Activated T-cell treated with anti-CD3 and anti-CD28 coated beads, Interleukin-2, amount 50 U/mL, for 4 hours (primary cell): ENCODE data around the gene CHMP1A. TPM values are rescaled to one million over a fixed set of nuclear protein-coding genes. Genes with fewer than 3 reads are reported as not detected.
A peak's percentile ranks its signal among the peaks of the same experiment; 100 is the strongest.
"Not testable (repeated sequence)": the region's sequence is repeated elsewhere in the genome, so short reads cannot be mapped to it uniquely, and the experiment has no call there.

Experiments used
- ATAC-seq, 2 donors: fragments of 200-7000 bp; cut with Tn5 transposase; one replicate each; pipeline ENCODE4 v1.10.0; 2021
- DNase-seq: peaks from one replicate; pipeline ENCODE4 v3.0.0-alpha.2; 2020
- H3K27me3 Mint-ChIP-seq: one replicate; pipeline ENCODE4 v1.8.0; 2021; ENCODE audit warnings: low read depth, mixed read lengths
- H3K36me3 Mint-ChIP-seq: one replicate; pipeline ENCODE4 v1.8.0; 2022; ENCODE audit warnings: mixed read lengths; ENCODE audit not compliant: insufficient read depth
- H3K4me1 Mint-ChIP-seq: one replicate; pipeline ENCODE4 v1.8.0; 2021; ENCODE audit warnings: low read depth, mixed read lengths
- H3K4me3 Mint-ChIP-seq: one replicate; pipeline ENCODE4 v1.8.0; 2021; ENCODE audit warnings: mild to moderate bottlenecking, moderate library complexity, mixed read lengths
- H3K9me3 Mint-ChIP-seq: one replicate; pipeline ENCODE4 v1.8.0; 2021; ENCODE audit warnings: mixed read lengths
- total RNA-seq, 3 donors: library from RNA; stranded (reverse); gene quantifications; one replicate each; pipeline ENCODE4 v1.2.1, GENCODE V29; 2021

Gene CHMP1A
- total RNA-seq, 3 donors from 2014 or later: 108 to 111 (median 108) TPM

DNA sequence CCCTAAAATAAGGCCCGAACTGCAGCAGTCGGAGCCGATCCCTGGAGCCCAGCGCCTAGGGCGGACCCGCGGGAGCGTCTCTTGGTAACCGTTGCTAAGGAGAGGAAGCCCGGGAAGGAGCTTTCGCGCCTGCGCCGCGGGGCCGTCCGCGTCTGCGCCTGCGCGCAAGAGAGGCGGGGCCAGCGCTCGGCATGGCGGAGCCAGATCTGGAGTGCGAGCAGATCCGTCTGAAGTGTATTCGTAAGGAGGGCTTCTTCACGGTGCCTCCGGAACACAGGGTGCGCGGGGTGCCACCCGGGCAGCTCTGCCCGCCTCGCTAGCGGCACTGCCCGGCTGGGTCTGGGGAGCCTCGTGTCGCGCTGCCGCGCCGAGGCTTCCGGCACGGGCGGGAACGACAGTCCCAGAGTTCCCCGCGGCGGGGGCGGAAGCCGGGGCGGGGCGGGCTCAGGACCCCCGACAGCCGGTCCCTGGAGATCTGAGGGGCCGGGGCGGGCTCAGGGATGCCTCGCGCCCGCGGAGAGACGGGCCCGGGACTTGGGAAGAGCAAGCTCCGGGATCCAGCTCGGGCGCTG is 29.1 kb upstream of the CHMP1A start, which contains the start of gene CDK10:
TSS of gene CDK10 (plus strand) at position 170 of the 572 bp plus-strand sequence. CDS start at position 192, 22 bp downstream.
- Mint-ChIP-seq H3K4me1 (peaks cover 9% of the 10 kb centered on the region), H3K36me3 (peaks cover 6% of the 10 kb centered on the region), H3K9me3 (no peaks in the 10 kb centered on the region), H3K4me3 (peak within 1 kb of the TSS; percentile 90), H3K27me3 (no peaks in the 10 kb centered on the region)
- ATAC-seq: peak; percentile 94
- DNase-seq: peak; percentile 86

- H3K27me3 Mint-ChIP-seq: no peaks in the 10 kb centered on the region
- ATAC-seq: no peak
- peaks cover 9% of the 10 kb centered on the region for H3K4me1 Mint-ChIP-seq
- H3K9me3 Mint-ChIP-seq: no peaks in the 10 kb centered on the region
- H3K36me3 Mint-ChIP-seq: peaks cover 6% of the 10 kb centered on the region
- no peak for DNase-seq
- H3K4me3 Mint-ChIP-seq: peak overlapping the region; percentile 62
These were observed 28.4 kb upstream of the CHMP1A start for GRCh38 chr16:89685916-89686315.

GRCh38 chr16:89678258-89678657 is 20.8 kb upstream of the CHMP1A start:
- Mint-ChIP-seq H3K4me3 (no peak overlapping the region), H3K4me1 (no peaks in the 10 kb centered on the region), H3K36me3 (no peaks in the 10 kb centered on the region), H3K9me3 (no peaks in the 10 kb centered on the region), H3K27me3 (no peaks in the 10 kb centered on the region)
- ATAC-seq: no peak
- DNase-seq: no peak

GRCh38 chr16:89672177-89672941 is 14.9 kb upstream of the CHMP1A start:
- Mint-ChIP-seq H3K4me3 (no peak overlapping the region), H3K27me3 (no peaks in the 10 kb centered on the region), H3K36me3 (no peaks in the 10 kb centered on the region), H3K9me3 (no peaks in the 10 kb centered on the region), H3K4me1 (peaks cover 3% of the 10 kb centered on the region)
- no peak for DNase-seq
- no peak for ATAC-seq

DNA sequence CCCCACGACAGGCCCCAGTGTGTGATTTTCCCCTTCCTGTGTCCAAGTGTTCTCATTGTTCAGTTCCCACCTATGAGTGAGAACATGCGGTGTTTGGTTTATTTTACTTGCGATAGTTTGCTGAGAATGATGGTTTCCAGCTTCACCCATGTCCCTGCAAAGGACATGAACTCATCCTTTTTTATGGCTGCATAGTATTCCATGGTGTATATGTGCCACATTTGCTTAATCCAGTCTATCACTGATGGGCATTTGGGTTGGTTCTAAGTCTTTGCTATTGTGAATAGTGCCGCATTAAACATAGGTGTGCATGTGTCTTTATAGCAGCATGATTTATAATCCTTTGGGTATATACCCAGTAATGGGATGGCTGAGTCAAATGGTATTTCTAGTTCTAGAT is 14.1 kb upstream of the CHMP1A start:
- H3K36me3 Mint-ChIP-seq, ATAC-seq, H3K27me3 Mint-ChIP-seq, H3K4me1 Mint-ChIP-seq, DNase-seq, H3K4me3 Mint-ChIP-seq, H3K9me3 Mint-ChIP-seq: not testable (repeated sequence)

DNA sequence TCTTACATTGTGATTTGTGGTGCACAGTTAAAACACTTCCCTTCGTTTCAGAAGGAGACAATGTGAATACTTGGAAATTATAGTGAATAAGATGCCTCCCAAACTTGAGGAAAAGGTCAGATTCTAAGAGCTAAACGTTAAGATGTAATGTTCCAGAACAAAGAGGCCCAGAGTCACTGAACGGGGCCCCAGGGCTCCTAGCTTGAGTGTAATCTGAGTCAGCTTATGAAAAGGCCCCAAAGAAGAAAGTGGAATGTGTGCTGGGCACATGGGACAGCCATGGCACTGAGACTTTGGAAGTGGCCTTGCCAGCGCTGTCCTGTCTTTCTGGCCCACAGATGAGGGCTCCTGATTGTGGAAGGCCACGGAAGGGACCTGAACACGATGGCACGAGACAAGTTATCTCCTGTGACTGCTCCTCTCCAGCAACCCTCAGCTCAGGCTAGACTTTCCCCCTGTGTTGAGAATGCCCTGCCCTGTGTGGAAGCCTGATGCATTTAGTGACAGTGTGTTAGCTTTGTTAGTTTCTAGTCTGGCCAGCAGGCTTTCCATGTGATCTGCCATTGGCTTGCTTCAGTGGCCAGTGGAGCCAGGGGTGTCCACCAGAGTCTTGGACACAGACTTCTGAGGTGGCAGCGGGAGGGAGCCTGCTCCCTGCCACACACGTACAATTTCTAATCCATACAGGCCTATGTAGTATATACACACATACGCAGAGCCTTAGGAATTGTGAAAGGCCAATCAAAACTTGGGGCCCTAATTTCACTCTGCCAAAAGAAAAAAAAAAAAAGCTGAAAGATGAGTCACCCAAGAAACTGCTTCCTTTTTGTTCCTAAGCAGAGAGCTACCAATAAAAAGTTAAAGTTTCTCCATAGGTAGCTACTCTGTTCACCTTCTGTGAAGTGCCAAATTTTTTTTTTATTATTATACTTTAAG is 13.3 kb upstream of the CHMP1A start:
- Mint-ChIP-seq H3K9me3 (no peaks in the 10 kb centered on the region), H3K36me3 (no peaks in the 10 kb centered on the region), H3K4me3 (no peak overlapping the region), H3K27me3 (no peaks in the 10 kb centered on the region), H3K4me1 (peaks cover 3% of the 10 kb centered on the region)
- ATAC-seq (no peak), DNase-seq (no peak)

DNA sequence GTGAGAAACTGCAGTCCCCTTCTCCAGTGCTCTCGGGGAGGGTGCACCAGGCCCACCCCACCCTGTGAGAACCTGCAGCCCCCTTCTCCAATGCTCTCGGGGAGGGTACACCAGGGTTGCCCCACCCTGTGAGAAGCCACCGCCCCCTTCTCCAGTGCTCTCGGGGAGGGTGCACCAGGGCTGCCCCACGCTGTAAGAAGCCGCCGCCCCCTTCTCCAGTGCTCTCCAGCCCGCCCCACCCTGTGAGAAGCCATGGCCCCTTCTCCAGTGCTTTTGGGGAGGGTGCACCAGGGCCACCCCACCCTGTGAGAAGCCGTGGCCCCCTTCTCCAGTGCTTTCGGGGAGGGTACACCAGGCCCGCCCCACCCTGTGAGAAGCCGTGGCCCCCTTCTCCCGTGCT is 12.2 kb upstream of the CHMP1A start:
- Mint-ChIP-seq H3K4me3 (no peak overlapping the region), H3K9me3 (no peaks in the 10 kb centered on the region), H3K27me3 (no peaks in the 10 kb centered on the region), H3K36me3 (no peaks in the 10 kb centered on the region), H3K4me1 (peaks cover 3% of the 10 kb centered on the region)
- DNase-seq (no peak), ATAC-seq (no peak)

- Mint-ChIP-seq H3K36me3 (no peaks in the 10 kb centered on the region), H3K4me3 (no peak overlapping the region), H3K9me3 (no peaks in the 10 kb centered on the region), H3K27me3 (no peaks in the 10 kb centered on the region), H3K4me1 (peaks cover 3% of the 10 kb centered on the region)
- DNase-seq (no peak), ATAC-seq (no peak)
These were observed 11.3 kb upstream of the CHMP1A start for GRCh38 chr16:89668790-89669158.

GRCh38 chr16:89667633-89668032 is 10.1 kb upstream of the CHMP1A start:
- no peaks in the 10 kb centered on the region for H3K9me3 Mint-ChIP-seq
- no peak for DNase-seq
- ATAC-seq: no peak
- no peak overlapping the region for H3K4me3 Mint-ChIP-seq
- H3K4me1 Mint-ChIP-seq: peaks cover 3% of the 10 kb centered on the region
- peaks cover 2% of the 10 kb centered on the region for H3K36me3 Mint-ChIP-seq
- no peaks in the 10 kb centered on the region for H3K27me3 Mint-ChIP-seq

DNA sequence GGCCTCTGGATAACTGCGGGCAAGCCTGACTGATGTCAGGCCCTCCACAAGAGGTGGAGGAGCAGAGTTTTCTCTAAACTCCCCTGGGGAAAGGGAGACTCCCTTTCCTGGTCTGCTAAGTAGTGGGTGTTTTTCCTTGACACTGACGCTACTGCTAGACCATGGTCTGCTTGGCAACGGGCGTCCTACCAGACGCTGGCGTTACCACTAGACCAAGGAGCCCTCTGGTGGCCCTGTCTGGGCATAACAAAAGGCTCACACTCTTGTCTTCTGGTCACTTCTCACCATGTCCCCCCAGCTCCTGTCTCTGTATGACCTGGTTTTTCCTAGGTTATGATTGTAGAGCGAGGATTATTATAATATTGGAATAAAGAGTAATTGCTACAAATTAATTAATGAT is 9.5 kb upstream of the CHMP1A start:
- not testable (repeated sequence) for H3K4me3 Mint-ChIP-seq, H3K27me3 Mint-ChIP-seq, H3K4me1 Mint-ChIP-seq, H3K36me3 Mint-ChIP-seq, ATAC-seq, DNase-seq, H3K9me3 Mint-ChIP-seq

DNA sequence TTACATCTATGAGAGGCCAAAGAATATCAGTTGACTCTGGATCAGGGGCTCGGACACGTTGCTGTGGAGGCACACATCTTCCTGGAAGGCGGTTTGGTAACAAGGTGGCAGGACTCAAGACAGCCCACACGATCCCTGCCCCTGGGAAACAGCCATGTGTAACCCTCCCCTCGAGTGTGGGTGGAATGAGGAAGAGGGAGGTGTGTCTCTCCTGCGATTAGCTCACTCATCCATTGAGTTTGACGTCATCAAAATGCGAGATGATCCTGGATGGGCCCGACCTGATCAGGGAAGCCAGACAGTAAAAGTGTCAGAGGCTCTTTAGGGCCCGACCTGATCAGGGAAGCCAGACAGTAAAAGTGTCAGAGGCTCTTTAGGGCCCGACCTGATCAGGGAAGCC is 6.7 kb upstream of the CHMP1A start:
- H3K27me3 Mint-ChIP-seq, DNase-seq, H3K36me3 Mint-ChIP-seq, H3K9me3 Mint-ChIP-seq, ATAC-seq, H3K4me1 Mint-ChIP-seq, H3K4me3 Mint-ChIP-seq: not testable (repeated sequence)

DNA sequence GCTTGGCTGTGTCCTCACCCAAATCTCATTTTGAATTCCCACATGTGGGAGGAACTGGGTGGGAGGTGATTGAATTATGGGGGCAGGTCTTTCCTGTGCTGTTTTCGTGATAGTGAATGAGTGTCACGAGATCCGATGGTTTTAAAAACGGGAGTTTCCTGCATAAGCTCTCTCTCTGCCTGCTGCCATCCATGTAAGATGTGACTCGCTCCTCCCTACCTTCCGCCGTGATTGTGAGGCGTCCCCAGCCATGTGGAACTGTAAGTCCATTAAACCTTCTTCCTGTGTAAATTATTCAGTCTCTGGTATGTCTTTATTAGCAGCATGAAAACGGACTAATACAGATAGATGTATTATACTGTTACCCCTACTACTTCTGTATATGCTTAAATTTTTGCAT is 3.7 kb upstream of the CHMP1A start:
- no peak overlapping the region for H3K4me3 Mint-ChIP-seq
- H3K4me1 Mint-ChIP-seq: peaks cover 16% of the 10 kb centered on the region
- ATAC-seq: no peak
- H3K9me3 Mint-ChIP-seq: no peaks in the 10 kb centered on the region
- DNase-seq: no peak
- no peaks in the 10 kb centered on the region for H3K27me3 Mint-ChIP-seq
- peaks cover 6% of the 10 kb centered on the region for H3K36me3 Mint-ChIP-seq

GRCh38 chr16:89660146-89660545 is 2.6 kb upstream of the CHMP1A start:
- DNase-seq: no peak
- H3K27me3 Mint-ChIP-seq: no peaks in the 10 kb centered on the region
- peaks cover 24% of the 10 kb centered on the region for H3K4me1 Mint-ChIP-seq
- no peak for ATAC-seq
- no peaks in the 10 kb centered on the region for H3K9me3 Mint-ChIP-seq
- H3K36me3 Mint-ChIP-seq: peaks cover 6% of the 10 kb centered on the region
- no peak overlapping the region for H3K4me3 Mint-ChIP-seq

DNA sequence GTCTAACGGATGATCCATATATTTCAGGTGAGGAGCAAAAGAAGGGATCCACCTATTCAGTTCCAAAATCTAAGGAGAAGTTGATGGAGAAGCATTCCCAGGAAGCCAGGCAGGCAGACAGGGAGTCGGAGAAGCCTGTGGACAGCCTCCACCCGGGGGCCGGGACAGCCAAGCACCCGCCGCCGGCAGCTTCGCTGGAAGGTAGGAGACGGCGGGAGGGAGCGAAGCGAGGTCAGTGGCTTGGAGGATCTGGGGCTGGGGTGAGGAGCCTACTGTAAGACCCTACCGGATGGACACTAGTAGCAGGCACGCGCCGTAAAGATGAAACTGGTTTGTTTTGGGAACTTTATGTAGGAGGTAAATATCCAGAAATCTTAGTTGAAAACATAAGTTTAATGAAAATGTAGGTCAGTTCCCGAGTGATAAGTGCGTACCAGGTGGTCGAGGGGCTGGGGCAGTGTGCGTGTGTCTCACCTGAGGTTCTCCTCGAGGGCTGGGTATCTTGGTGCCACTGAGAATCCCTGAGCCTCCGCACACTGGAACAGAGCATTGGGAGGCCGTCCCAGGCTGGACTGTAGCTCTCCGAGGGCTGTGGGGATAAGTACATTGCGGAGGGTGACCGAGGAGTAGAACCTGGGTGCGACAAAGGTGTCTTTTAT is 842 bp upstream of the CHMP1A start:
- Mint-ChIP-seq H3K27me3 (no peaks in the 10 kb centered on the region), H3K4me3 (peak overlapping the region; percentile 92), H3K36me3 (peaks cover 8% of the 10 kb centered on the region), H3K4me1 (peaks cover 27% of the 10 kb centered on the region), H3K9me3 (no peaks in the 10 kb centered on the region)
- ATAC-seq (no peak), DNase-seq (no peak)
